ENCODE results near the gene VPS26B.
"Not testable (repeated sequence)": the region's sequence is repeated elsewhere in the genome, so short reads cannot be mapped to it uniquely, and the experiment has no call there.

Gene VPS26B

DNA sequence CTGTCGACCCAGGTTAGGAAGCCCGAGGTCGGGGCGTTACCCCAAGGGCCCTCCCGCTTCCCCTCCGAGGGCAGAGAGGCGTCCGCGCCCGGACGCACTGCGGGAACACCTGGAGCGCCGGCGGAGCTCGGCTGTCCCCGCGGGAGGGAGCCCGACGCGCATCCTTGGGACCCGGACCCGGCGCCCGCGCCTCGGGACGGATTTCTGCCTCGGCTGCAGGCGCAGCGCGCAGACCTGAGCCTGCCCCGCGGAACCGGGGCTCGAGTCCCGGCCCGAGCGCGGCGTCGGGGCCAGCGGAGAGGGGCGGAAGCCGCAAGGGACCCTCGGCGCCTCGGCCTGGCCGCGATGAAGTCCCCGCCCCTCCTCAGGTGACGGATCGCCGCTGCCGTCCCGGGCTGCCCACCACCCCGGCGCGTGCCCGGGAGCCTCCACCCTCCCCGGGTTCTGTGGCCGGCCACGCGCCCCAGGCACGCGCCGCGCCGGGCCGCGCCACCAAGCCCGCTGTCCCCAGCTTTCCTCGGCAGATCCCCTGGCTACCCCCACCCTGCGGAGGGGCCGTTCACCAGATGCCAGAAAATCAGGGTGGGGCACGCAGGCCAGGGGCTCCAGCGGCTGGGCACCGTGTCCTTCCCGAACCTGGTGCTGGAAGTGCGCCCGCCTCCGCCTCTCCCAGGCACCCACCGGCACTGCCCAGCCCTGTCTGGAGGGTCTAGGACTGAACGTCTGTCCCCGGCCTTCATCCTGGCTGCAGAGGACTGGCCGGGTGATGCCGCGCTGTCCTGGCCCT lies 52.1 kb downstream of the VPS26B start:
- TF ChIP-seq, protein P1, sequence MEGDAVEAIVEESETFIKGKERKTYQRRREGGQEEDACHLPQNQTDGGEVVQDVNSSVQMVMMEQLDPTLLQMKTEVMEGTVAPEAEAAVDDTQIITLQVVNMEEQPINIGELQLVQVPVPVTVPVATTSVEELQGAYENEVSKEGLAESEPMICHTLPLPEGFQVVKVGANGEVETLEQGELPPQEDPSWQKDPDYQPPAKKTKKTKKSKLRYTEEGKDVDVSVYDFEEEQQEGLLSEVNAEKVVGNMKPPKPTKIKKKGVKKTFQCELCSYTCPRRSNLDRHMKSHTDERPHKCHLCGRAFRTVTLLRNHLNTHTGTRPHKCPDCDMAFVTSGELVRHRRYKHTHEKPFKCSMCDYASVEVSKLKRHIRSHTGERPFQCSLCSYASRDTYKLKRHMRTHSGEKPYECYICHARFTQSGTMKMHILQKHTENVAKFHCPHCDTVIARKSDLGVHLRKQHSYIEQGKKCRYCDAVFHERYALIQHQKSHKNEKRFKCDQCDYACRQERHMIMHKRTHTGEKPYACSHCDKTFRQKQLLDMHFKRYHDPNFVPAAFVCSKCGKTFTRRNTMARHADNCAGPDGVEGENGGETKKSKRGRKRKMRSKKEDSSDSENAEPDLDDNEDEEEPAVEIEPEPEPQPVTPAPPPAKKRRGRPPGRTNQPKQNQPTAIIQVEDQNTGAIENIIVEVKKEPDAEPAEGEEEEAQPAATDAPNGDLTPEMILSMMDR (conservative IDR thresholded peaks at IDR 0.05): no peak
- no peak for TF ChIP-seq ZFX (IDR thresholded peaks at IDR 0.05)

DNA sequence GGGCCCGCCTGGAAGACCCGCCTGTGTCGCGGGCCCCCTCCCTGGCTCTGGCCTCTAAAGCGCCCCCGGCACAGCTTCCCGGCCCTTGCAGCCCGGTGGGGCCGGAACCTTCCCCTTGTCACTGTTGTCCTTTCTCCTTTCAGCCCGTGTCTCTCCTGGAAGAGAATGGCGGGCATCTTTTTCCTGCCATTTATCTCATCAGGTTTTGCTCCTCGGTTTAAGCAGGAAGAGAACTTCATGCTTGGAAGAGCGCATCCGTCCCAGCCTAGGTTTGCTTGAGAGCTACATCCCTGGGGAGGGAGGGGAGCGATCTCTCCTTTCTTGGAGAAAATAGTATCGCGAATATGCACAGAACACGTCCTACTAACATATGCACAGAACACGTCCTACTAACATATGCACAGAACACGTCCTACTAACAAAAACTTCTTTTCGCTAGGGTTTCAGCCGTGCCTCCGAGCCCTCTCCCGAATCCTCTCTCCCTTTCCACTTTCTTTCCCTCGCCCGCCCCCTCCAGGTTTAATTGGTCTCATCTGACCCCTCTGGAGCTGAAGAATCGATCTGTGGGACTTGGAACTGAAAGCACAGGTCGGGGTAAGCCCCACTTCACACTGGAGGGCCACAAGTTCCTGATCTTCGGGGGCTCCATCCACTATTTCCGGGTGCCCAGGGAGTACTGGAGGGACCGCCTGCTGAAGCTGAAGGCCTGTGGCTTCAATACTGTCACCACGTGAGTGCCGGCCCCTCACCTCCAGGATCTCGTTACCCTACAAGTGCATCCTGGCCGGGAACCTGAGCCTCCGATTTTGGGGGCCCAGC lies 52.9 kb downstream of the VPS26B start:
- no peak overlapping the region for H3K27ac ChIP-seq
- TF ChIP-seq, protein P1 (conservative IDR thresholded peaks at IDR 0.05): no peak
- TF ChIP-seq ZFX (IDR thresholded peaks at IDR 0.05): no peak

More for the DNA sequence above, 52.1 kb downstream of the VPS26B start:
- no peak overlapping the region for H3K27ac ChIP-seq

DNA sequence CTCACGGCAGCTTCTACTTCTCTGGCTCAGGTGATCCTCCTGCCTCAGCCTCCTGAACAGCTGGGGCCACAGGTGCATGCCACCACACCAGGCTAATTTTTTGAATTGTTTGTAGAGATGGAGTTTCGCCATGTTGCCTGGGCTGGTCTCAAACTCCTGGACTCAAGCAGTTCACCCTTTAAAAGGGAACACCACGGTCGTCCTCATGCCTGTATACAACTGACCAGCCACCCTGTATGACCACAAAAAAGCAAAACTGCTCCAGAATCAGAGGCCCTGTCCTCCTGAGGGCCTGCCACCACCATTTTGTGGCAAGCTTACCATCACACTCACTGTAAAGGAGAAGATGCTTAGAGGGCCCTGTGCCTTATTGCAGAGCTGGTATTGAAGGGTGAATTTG lies 53.9 kb downstream of the VPS26B start:
- TF ChIP-seq ZFX (IDR thresholded peaks at IDR 0.05): no peak
- TF ChIP-seq, protein P1 (conservative IDR thresholded peaks at IDR 0.05): no peak
- H3K27ac ChIP-seq: no peak overlapping the region

DNA sequence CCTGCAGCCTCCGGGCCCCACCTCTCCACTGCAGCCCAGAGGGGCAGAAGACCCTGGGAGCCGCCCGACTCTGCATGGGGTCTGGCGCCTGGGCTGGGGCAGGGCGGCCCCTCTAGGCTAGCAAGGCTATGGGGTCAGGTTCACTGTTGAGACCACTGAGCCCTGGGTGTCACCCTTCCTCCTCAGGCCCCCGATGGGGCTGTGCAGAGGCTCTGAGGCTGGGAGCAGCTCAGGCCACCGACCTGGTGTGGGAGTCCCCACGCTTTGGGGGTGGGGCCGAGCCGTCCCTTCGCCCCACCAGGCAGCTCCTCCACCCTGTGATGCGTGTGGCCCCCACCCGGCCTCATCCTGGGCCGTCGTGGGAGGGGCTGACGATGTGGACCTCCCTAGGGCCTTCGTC lies 57.2 kb downstream of the VPS26B start:
- not testable (repeated sequence) for H3K27ac ChIP-seq

DNA sequence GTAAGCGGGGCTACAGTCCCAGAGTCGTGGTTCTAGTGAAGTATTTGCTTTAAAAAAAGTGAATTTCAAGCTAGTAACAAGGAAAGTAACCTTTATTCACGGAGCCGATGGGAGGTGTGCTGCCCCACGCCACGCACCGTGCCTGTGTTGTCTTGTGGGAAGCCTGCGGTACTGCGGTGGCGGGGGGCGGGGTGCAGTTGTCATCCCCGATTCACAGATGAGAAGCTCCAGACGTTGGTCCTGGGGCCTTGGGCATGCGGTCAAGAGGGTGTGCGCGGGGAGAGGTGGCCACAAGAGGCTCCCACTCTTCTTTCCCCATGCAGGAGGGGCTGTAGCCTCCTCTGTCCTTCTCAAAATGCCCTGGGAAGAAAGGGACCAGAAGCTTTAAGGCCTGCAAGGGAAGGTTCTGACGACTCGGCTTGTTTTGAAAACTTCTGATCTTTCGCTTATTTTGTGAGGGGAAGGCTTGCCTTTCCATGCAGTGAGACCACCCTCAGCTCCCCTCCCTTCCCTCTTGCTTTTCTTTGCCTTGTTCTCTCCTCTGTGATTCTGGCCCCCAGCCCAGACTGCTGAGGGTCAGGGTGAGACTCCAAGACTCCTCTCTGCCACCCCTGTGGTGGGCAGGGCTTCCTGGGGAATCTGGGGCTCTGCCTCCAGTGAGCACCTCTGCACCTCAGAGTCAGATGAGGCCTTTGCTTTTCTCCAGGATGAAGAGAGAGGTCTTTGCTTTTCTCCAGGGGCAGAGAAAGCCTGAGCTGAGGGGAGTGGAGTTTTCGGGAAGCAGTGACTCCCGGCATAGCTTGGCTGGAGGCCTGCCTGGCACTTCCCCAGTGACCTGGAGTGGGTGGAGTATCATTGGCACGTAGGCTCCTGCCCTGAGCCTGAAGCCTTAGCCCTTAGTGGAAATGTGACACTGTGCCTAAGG lies 57.9 kb downstream of the VPS26B start:
- TF ChIP-seq ZFX (IDR thresholded peaks at IDR 0.05): no peak
- TF ChIP-seq, protein P1 (conservative IDR thresholded peaks at IDR 0.05): no peak
- peak overlapping the region; percentile 34 for H3K27ac ChIP-seq

DNA sequence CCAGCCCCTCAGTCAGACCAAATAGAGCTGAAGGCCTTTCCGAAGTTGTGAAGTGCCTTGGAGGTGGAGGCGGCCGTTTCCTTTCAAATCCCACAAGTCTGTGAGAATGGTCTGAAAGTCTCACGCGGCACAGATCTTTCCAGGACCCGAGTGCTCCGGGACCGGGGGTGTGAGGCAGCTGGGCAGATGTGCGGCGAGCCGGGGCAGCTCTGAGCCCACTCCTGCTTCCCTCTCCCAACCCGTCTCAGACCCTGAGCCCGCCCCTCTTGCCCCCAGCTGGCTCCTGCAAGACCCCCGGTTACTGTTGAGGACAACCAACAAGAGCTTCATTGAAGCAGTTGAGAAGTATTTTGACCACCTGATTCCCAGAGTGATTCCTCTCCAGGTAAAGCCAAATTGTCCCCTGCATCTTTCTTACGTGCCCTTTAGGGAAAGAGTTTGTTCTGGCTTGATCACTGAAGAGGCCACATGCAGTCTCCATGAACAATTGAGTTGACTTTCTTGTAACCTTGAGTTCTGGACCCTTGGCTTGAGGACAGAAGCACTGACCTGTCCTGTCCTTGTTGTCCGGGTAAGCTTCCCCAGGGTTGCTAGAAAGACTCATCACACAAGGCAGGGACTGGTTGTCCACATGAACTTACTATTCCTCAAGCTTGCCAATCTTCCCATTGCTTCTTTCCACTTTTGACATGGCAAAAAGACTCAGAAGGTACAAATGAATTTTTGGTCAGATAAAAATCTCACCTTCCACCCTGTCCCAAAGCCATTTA lies 59.2 kb downstream of the VPS26B start:
- H3K27ac ChIP-seq: peak overlapping the region; percentile 34; the same call in 1 of the 2 replicates
- TF ChIP-seq, protein P1 (conservative IDR thresholded peaks at IDR 0.05): no peak
- no peak for TF ChIP-seq ZFX (IDR thresholded peaks at IDR 0.05)

DNA sequence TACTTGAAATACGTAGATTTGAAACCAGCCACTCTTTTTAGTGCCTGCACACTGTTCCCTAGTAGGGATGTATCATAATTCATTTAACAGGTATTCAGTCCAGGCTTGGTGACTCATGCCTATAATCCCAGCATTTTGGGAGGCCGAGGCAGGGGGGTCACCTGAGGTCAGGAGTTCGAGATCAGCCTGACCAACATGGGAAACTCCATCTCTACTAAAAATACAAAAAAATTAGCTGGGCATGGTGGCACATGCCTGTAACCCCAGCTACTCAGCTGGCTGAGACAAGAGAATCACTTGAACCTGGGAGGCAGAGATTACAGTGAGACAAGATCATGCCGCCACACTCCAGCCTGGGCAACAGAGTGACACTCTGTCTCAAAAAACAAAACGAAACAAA lies 59.9 kb downstream of the VPS26B start:
- not testable (repeated sequence) for H3K27ac ChIP-seq
